Neuronal stem cell (in vitro differentiated cells): ENCODE data around the gene DNAJC9. TPM values are rescaled to one million over a fixed set of nuclear protein-coding genes. Genes with fewer than 3 reads are reported as not detected.
A peak's percentile ranks its signal among the peaks of the same experiment; 100 is the strongest.

Source experiments
- DNase-seq: peaks from one replicate; pipeline ENCODE4 v3.0.0-alpha.2; 2013; ENCODE audit warnings: low spot score
- H2AFZ ChIP-seq: one replicate; pipeline ENCODE4 v1.6.1; 2013; ENCODE audit warnings: mild to moderate bottlenecking, low read length, inconsistent platforms
- H2AK5ac ChIP-seq: 2 replicates; pipeline ENCODE4 v1.6.1; 2013; ENCODE audit warnings: low read depth, mild to moderate bottlenecking, inconsistent platforms, low read length, moderate library complexity, mixed read lengths
- H2BK120ac ChIP-seq: 2 replicates; pipeline ENCODE4 v1.6.1; 2013; ENCODE audit warnings: low read depth, mild to moderate bottlenecking, inconsistent platforms, low read length, moderate library complexity, mixed read lengths
- H2BK12ac ChIP-seq: one replicate; pipeline ENCODE4 v1.6.1; 2013; ENCODE audit warnings: low read length, inconsistent platforms
- H2BK15ac ChIP-seq: 2 replicates; pipeline ENCODE4 v1.6.1; 2013; ENCODE audit warnings: mild to moderate bottlenecking, low read length, inconsistent platforms, mixed read lengths
- H2BK5ac ChIP-seq: one replicate; pipeline ENCODE4 v1.6.1; 2013; ENCODE audit warnings: inconsistent platforms, mild to moderate bottlenecking, low read length, moderate library complexity
- H3K14ac ChIP-seq: one replicate; pipeline ENCODE4 v1.6.1; 2013; ENCODE audit warnings: low read length, inconsistent platforms
- H3K18ac ChIP-seq: 2 replicates; pipeline ENCODE4 v1.6.1; 2013; ENCODE audit warnings: low read length, inconsistent platforms
- H3K23ac ChIP-seq: 2 replicates; pipeline ENCODE4 v1.6.1; 2013; ENCODE audit warnings: low read depth, mild to moderate bottlenecking, mixed read lengths, low read length, inconsistent platforms; ENCODE audit not compliant: poor library complexity
- H3K27ac ChIP-seq: replicated peaks from 3 replicates; pipeline ENCODE4 v1.5.1; 2013; ENCODE audit warnings: low read length, inconsistent platforms
- H3K27me3 ChIP-seq, 3 experiments: 2 replicates each; pipeline ENCODE4 v1.6.1; 2013; ENCODE audit warnings: low read length in 3 of 3, mild to moderate bottlenecking in 2 of 3, inconsistent platforms in 1 of 3, low read depth in 1 of 3, mixed read lengths in 1 of 3, moderate library complexity in 1 of 3; ENCODE audit not compliant: control insufficient read depth in 3 of 3, insufficient read depth in 3 of 3
- H3K36me3 ChIP-seq, 2 donors: replicated peaks in 1 of 2; 2 replicates each; pipeline ENCODE4 v1.6.1; 2013; ENCODE audit warnings: low read length in 2 of 2; ENCODE audit not compliant: control insufficient read depth in 2 of 2, insufficient read depth in 2 of 2
- H3K4ac ChIP-seq: 2 replicates; pipeline ENCODE4 v1.6.1; 2013; ENCODE audit warnings: inconsistent platforms, mild to moderate bottlenecking, low read length, moderate library complexity
- H3K4me1 ChIP-seq, 2 donors: 1 replicate in 1 of 2; 2 replicates in 1 of 2; pipeline ENCODE4 v1.6.1; 2013; ENCODE audit warnings: low read length in 2 of 2, low read depth in 1 of 2; ENCODE audit not compliant: control insufficient read depth in 2 of 2, insufficient read depth in 1 of 2
- H3K4me2 ChIP-seq: one replicate; pipeline ENCODE4 v1.6.1; 2013; ENCODE audit warnings: mild to moderate bottlenecking, low read length, inconsistent platforms; ENCODE audit not compliant: insufficient read depth, poor library complexity, severe bottlenecking
- H3K4me3 ChIP-seq, 2 donors: 2 replicates each; pipeline ENCODE4 v1.5.1; 2013; ENCODE audit warnings: low read length in 2 of 2, mild to moderate bottlenecking in 2 of 2, inconsistent platforms in 1 of 2, moderate library complexity in 1 of 2
- H3K79me1 ChIP-seq: one replicate; pipeline ENCODE4 v1.6.1; 2013; ENCODE audit warnings: low read depth, mild to moderate bottlenecking, inconsistent platforms, low read length, moderate library complexity
- H3K9ac ChIP-seq: one replicate; pipeline ENCODE4 v1.6.1; 2013; ENCODE audit warnings: mild to moderate bottlenecking, low read depth, low read length, inconsistent platforms; ENCODE audit not compliant: poor library complexity
- H3K9me3 ChIP-seq, 2 donors: replicated peaks in 1 of 2; 2 replicates each; pipeline versions ENCODE3 to v1.6.1; 2013; ENCODE audit warnings: low read length in 2 of 2, mild to moderate bottlenecking in 2 of 2, inconsistent platforms in 1 of 2, low read depth in 1 of 2, mixed read lengths in 1 of 2, moderate library complexity in 1 of 2; ENCODE audit not compliant: control insufficient read depth in 2 of 2, insufficient read depth in 1 of 2
- H4K8ac ChIP-seq: one replicate; pipeline ENCODE4 v1.6.1; 2013; ENCODE audit warnings: low read depth, mild to moderate bottlenecking, inconsistent platforms, low read length, moderate library complexity
- H4K91ac ChIP-seq: one replicate; pipeline ENCODE4 v1.6.1; 2013; ENCODE audit warnings: low read length, low read depth, mild to moderate bottlenecking, inconsistent platforms; ENCODE audit not compliant: poor library complexity
- WGBS, 2 donors: extraction: QIAGEN DNeasy Blood & Tissue Kit; methylation state at CpG; one replicate each; pipeline ENCODE4 v1.1.7; 2013; ENCODE audit warnings: missing lambda C conversion rate in 2 of 2, mixed read lengths in 1 of 2; ENCODE audit not compliant: insufficient read length in 2 of 2, insufficient replicate concordance in 1 of 2; ENCODE audit errors: extremely low coverage in 2 of 2; 5-methylcytosine and 5-hydroxymethylcytosine counted together
- polyA plus RNA-seq, 2 experiments: library from polyadenylated mRNA; stranded (reverse); fragments of 200-250 nt; gene quantifications; one replicate each; pipeline ENCODE4 v1.2.3, GENCODE V29; 2013

DNAJC9 gene, protein sequence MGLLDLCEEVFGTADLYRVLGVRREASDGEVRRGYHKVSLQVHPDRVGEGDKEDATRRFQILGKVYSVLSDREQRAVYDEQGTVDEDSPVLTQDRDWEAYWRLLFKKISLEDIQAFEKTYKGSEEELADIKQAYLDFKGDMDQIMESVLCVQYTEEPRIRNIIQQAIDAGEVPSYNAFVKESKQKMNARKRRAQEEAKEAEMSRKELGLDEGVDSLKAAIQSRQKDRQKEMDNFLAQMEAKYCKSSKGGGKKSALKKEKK
- polyA plus RNA-seq (2013, experiment 1 of 2): 36.9 TPM
- polyA plus RNA-seq (2013, experiment 2 of 2): 36.6 TPM

DNA sequence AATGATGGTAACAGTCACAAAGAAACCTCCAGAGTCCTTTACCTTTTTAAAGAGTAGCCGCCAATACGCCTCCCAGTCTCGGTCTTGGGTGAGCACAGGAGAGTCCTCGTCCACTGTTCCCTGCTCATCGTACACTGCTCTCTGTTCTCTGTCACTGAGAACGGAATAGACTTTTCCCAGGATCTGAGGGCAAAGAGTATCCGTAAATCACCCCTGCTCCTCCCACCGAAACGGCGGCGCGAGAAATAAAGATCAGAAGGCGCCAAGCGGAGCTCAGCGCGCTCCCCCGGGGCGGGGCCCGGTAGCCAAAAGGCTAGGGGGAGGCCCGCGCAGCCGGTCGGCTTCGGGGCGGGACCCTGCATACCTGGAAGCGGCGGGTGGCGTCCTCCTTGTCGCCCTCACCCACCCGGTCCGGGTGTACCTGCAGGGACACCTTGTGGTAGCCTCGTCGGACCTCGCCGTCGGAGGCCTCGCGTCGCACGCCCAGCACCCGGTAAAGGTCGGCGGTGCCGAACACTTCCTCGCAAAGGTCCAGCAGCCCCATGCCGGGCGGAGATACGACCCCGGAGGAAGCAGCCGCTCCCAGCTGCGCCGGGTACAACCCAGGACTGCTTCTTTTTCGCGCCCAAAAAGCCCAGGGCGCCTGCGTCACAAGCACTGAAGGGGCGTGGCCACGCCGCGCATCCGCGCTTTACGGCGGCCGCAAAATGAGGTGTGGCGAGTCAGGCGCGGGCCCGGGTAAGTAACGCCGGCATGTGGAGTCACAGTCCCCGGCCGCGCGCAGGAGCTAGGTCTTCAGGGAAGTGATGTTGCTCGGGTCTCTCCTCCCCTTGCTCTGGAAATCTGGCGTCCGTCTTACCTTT is at the start of gene DNAJC9:
Gene DNAJC9 (minus strand): TSS at position 610 of the 863 bp plus-strand sequence. CDS start 66 bp downstream, at position 544.
- H2BK15ac ChIP-seq: peak within 1 kb of the TSS; percentile 89
- no peak within 1 kb of the TSS for H4K8ac ChIP-seq
- peak within 1 kb of the TSS; percentile 97 for H4K91ac ChIP-seq
- H3K4me1 ChIP-seq: peaks cover 13 to 22% of the 10 kb centered on the region in 2 donors
- H3K18ac ChIP-seq: peak within 1 kb of the TSS; percentile 100
- no peaks in the 10 kb centered on the region for H3K9me3 ChIP-seq
- peak within 1 kb of the TSS; percentile 82 for H2BK5ac ChIP-seq
- H2AFZ ChIP-seq: peak within 1 kb of the TSS; percentile 95
- H3K27ac ChIP-seq: peak within 1 kb of the TSS; percentile 98
- H3K36me3 ChIP-seq: peaks cover 31 to 88% of the 10 kb centered on the region in 2 donors
- H3K79me1 ChIP-seq: peaks cover 2% of the 10 kb centered on the region
- no peaks in the 10 kb centered on the region for H3K27me3 ChIP-seq
- H3K14ac ChIP-seq: peak within 1 kb of the TSS; percentile 97
- H3K23ac ChIP-seq: peak within 1 kb of the TSS; percentile 98
- no CpG with 5 or more reads among the region's 78 CpGs for WGBS, 2 donors
- H2BK120ac ChIP-seq: no peak within 1 kb of the TSS
- H2AK5ac ChIP-seq: no peak within 1 kb of the TSS
- no peak within 1 kb of the TSS for H2BK12ac ChIP-seq
- H3K4me3 ChIP-seq: peak within 1 kb of the TSS; percentile 93 to 98
- DNase-seq: peak; percentile 96
- no peak within 1 kb of the TSS for H3K4ac ChIP-seq
- H3K4me2 ChIP-seq: peak within 1 kb of the TSS; percentile 59
- H3K9ac ChIP-seq: peak within 1 kb of the TSS; percentile 100

DNA sequence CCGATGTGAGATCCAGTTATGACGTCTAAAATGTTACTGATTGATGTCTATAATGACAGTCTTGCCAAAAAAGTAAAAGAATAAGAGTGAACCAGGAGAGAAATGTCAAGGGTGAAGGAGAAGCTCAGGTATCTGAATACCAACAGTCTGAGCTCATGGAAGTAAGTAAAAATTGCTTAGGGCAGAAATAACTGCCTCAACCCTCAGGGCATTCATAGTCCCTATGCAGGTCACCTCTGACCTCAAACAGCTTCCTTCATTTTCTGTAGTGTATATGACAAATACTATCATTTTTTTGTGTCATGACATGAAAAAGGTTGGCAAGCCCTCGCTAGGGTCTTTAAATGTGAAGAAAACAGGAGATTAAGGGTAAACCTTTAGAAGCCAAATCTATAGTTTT is 46.4 kb upstream of the DNAJC9 start:
- H3K27ac ChIP-seq: no peak overlapping the region
- H3K4ac ChIP-seq: no peak overlapping the region
- no peaks in the 10 kb centered on the region for H3K79me1 ChIP-seq
- no peak overlapping the region for H3K14ac ChIP-seq
- no peaks in the 10 kb centered on the region for H3K4me1 ChIP-seq
- no peak overlapping the region for H3K4me3 ChIP-seq
- H4K8ac ChIP-seq: no peak overlapping the region
- no peak overlapping the region for H2BK12ac ChIP-seq
- no peak overlapping the region for H2BK15ac ChIP-seq
- no peak overlapping the region for H2AFZ ChIP-seq
- H3K27me3 ChIP-seq: no peaks in the 10 kb centered on the region
- H3K9ac ChIP-seq: no peak overlapping the region
- no peak for DNase-seq
- no peak overlapping the region for H2BK120ac ChIP-seq
- no peak overlapping the region for H3K4me2 ChIP-seq
- H3K9me3 ChIP-seq: no peaks in the 10 kb centered on the region
- no peak overlapping the region for H4K91ac ChIP-seq
- no peak overlapping the region for H2BK5ac ChIP-seq
- WGBS, 2 donors: no CpG with 5 or more reads among the region's 3 CpGs
- H3K36me3 ChIP-seq: no peaks in the 10 kb centered on the region
- no peak overlapping the region for H3K23ac ChIP-seq
- H3K18ac ChIP-seq: no peak overlapping the region
- H2AK5ac ChIP-seq: no peak overlapping the region

DNA sequence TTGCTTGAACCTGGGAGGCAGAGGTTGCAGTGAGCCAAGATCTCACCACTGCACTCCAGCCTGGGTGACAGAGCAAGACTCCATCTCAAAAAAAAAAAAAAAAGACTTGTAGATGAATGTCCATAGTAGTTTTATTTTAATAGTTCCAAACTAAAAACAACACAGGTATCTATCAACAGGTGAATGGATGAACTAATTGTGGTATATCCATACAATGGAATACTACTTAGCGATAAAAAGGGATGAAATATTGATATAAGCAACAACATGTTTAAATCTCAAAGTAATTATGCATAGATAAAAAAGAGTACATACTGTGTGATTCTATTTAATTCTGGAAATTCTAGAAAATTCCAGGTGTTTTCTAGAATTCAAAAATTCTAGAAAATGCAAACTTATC is 42.9 kb upstream of the DNAJC9 start:
- Histone ChIP-seq H4K91ac (no peak overlapping the region), H3K4ac (no peak overlapping the region), H2BK120ac (no peak overlapping the region), H2BK5ac (no peak overlapping the region), H3K9me3 (no peaks in the 10 kb centered on the region), H3K27me3 (no peaks in the 10 kb centered on the region), H2AK5ac (no peak overlapping the region), H3K4me2 (no peak overlapping the region), H3K23ac (no peak overlapping the region), H2BK12ac (no peak overlapping the region), H3K36me3 (no peaks in the 10 kb centered on the region), H3K9ac (no peak overlapping the region), H3K18ac (no peak overlapping the region), H3K14ac (no peak overlapping the region), H4K8ac (no peak overlapping the region), H3K4me1 (no peaks in the 10 kb centered on the region), H3K27ac (no peak overlapping the region), H3K4me3 (no peak overlapping the region), H2BK15ac (no peak overlapping the region), H3K79me1 (no peaks in the 10 kb centered on the region), H2AFZ (no peak overlapping the region)
- no peak for DNase-seq
- no CpG with 5 or more reads among the region's 1 CpG for WGBS, 2 donors

DNA sequence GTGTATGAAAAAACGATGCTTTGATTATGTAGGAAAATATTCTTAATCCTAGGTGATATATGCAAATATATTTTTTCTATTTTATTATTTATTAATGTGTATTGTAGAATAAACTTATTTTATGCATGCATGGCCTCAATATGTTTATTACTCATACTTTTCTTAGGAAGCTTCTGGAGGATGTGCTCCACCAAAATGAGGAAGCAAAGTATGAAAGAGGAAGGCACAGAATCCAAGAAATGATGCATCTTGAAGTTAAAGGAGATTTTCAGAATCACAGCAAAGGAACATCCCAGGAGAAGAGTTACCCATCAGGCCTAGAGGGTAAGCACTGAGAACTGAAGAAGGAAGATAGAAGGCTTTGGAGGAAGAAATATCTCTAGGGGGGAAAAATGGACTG is 40.4 kb upstream of the DNAJC9 start:
- Histone ChIP-seq H2BK12ac (no peak overlapping the region), H2BK5ac (no peak overlapping the region)
- DNase-seq: no peak

More for the DNA sequence above, 40.4 kb upstream of the DNAJC9 start:
- Histone ChIP-seq H2BK15ac (no peak overlapping the region), H4K8ac (no peak overlapping the region), H3K27me3 (no peaks in the 10 kb centered on the region), H3K4me1 (no peaks in the 10 kb centered on the region), H2BK120ac (no peak overlapping the region), H3K36me3 (no peaks in the 10 kb centered on the region), H3K9me3 (no peaks in the 10 kb centered on the region), H2AK5ac (no peak overlapping the region), H2AFZ (no peak overlapping the region), H3K9ac (no peak overlapping the region), H3K23ac (no peak overlapping the region), H3K79me1 (no peaks in the 10 kb centered on the region), H4K91ac (no peak overlapping the region), H3K4ac (no peak overlapping the region), H3K14ac (no peak overlapping the region), H3K27ac (no peak overlapping the region), H3K4me2 (no peak overlapping the region), H3K18ac (no peak overlapping the region), H3K4me3 (no peak overlapping the region)
- no CpG with 5 or more reads among the region's 1 CpG for WGBS, 2 donors
